Testis (tissue), 2 donors: Measurements from ENCODE around the gene CDKAL1.

Experiments used
- CTCF ChIP-seq, 3 experiments: fragments of 450-650 bp in 2 of 3; fragments of 200-600 bp in 1 of 3; sonication (generic) in 1 of 3; IDR thresholded peaks; one replicate each; pipeline ENCODE4 v1.5.1; 2016 to 2019; ENCODE audit warnings: antibody characterized with exemption in 3 of 3, mild to moderate bottlenecking in 2 of 3, moderate library complexity in 1 of 3
- POLR2A ChIP-seq: fragments of 450-650 bp; IDR thresholded peaks from one replicate; pipeline ENCODE4 v1.6.1; 2017; ENCODE audit warnings: antibody characterized with exemption, mild to moderate bottlenecking, moderate library complexity

DNA sequence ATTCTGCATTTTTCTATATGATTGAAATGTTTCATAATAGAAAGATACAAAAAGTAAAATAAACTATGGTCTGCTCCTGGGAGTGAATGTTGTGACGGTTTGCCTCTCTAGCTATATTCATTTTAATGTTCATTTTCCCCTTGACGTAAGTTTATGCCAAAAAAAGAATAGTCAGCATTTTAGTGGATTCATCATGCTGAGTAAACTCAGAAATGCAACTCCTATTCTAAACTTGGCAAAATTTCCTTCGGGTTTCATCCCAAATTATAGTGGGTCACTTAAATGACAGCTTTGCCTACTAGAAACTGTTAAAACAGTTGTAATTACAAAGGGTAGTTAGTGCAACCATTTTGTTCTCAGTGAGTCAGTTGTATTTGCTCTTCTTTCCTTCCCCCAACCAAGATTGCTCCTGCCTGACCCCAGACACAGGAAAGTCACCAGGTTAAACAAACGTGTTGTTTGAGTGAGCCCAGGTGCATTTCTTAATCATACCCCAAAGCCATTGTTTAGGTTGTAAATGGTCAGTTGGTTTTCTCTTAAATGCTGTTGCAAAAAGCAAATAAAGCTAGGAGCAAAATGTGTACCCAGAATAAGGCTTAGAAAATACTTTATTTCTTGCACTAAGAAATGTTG lies 577.0 kb downstream of the CDKAL1 start:
- TF ChIP-seq CTCF (IDR thresholded peaks at IDR 0.05) = no peak
- no peak for TF ChIP-seq POLR2A
